SU-DHL-6 (cell line): ENCODE measurements around the gene ARHGEF26.

Experiments
- H2AFZ ChIP-seq: fragments of 200-600 bp; sonication (generic); 2 replicates; pipeline ENCODE4 v1.6.1; 2014; ENCODE audit warnings: low read depth, mild to moderate bottlenecking, moderate library complexity, mixed read lengths, antibody characterized with exemption, low read length; ENCODE audit not compliant: severe bottlenecking
- H3F3A ChIP-seq: fragments of 200-600 bp; shearing (Covaris generic); 2 replicates; pipeline ENCODE4 v1.6.0; 2016; ENCODE audit warnings: antibody characterized with exemption, mild to moderate bottlenecking; ENCODE audit not compliant: insufficient read depth
- H3K27ac ChIP-seq: fragments of 200-600 bp; sonication (generic); 2 replicates; pipeline ENCODE4 v1.5.1; 2016; ENCODE audit warnings: low read depth, mild to moderate bottlenecking, low read length, moderate library complexity, mixed read lengths
- H3K27me3 ChIP-seq: fragments of 200-600 bp; sonication (generic), shearing (Covaris generic); 2 replicates; pipeline ENCODE4 v1.6.0; 2014; ENCODE audit warnings: mild to moderate bottlenecking, low read length
- H3K36me3 ChIP-seq: fragments of 200-600 bp; sonication (generic); 2 replicates; pipeline ENCODE4 v1.6.1; 2014; ENCODE audit warnings: mild to moderate bottlenecking, low read length, mixed read lengths
- H3K4me2 ChIP-seq: fragments of 300-600, 200-600 bp; shearing (Covaris generic), sonication (generic); 2 replicates; pipeline ENCODE4 v1.6.0; 2014; ENCODE audit warnings: low read length, low read depth, mild to moderate bottlenecking; ENCODE audit not compliant: poor library complexity, severe bottlenecking
- H3K4me3 ChIP-seq: fragments of 200-600 bp; sonication (generic); 2 replicates; pipeline ENCODE4 v1.5.1; 2014; ENCODE audit warnings: antibody characterized with exemption, low read length, mild to moderate bottlenecking, mixed read lengths; ENCODE audit not compliant: insufficient read depth, poor library complexity, severe bottlenecking
- H3K79me2 ChIP-seq: fragments of 200-600 bp; sonication (generic); 2 replicates; pipeline ENCODE4 v1.6.1; 2014; ENCODE audit warnings: mild to moderate bottlenecking, low read length, moderate library complexity; ENCODE audit not compliant: insufficient read depth
- H3K9ac ChIP-seq: fragments of 200-600 bp; sonication (generic); 2 replicates; pipeline ENCODE4 v1.7.0; 2014; ENCODE audit warnings: mild to moderate bottlenecking, low read length
- H3K9me2 ChIP-seq: fragments of 200-600 bp; sonication (generic); replicated peaks from 2 replicates; pipeline ENCODE4 v1.6.1; 2014; ENCODE audit warnings: low read length; ENCODE audit not compliant: insufficient read depth
- H3K9me3 ChIP-seq: fragments of 200-600 bp; sonication (generic); 2 replicates; pipeline ENCODE4 v1.6.1; 2014; ENCODE audit warnings: low read length, mixed read lengths; ENCODE audit not compliant: insufficient read depth
- H4K20me1 ChIP-seq: fragments of 200-600 bp; sonication (generic); 2 replicates; pipeline ENCODE4 v1.6.1; 2014; ENCODE audit warnings: low read depth, mild to moderate bottlenecking, antibody characterized with exemption, low read length, moderate library complexity, mixed read lengths
- CTCF ChIP-seq: fragments of 200-600 bp; sonication (generic); IDR thresholded peaks from one replicate; pipeline ENCODE4 v1.5.1; 2017; ENCODE audit warnings: antibody characterized with exemption, mild to moderate bottlenecking, low read length, moderate library complexity; ENCODE audit not compliant: insufficient read depth, poor library complexity, severe bottlenecking
- EZH2phosphoT487 ChIP-seq: fragments of 200-600 bp; sonication (generic), shearing (Covaris generic); conservative IDR thresholded peaks from 2 replicates; pipeline ENCODE4 v1.6.1; 2018; ENCODE audit warnings: mild to moderate bottlenecking, antibody characterized with exemption, low read length, moderate library complexity, mixed read lengths

ARHGEF26 gene

DNA sequence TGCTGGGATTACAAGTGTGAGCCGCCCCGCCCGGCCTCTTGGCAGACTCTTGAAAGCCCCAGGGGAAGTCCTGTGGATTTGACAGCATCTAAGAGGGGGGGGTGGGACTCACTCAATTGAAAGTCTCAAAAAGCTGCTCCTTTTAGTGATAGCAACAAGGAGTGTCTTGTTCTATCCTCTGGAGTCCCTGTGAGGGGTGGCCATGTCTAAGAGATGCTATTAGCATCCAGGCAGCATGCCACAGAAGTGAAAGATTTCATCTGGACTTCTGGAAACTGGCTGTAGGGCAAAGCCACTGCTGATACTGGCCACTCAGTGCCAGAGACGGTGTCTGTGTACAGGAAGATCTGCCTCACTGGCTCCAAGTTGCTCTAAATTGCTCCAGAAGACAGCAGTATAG is 129.1 kb downstream of the ARHGEF26 start:
- no peak for TF ChIP-seq EZH2phosphoT487
- no peak for TF ChIP-seq CTCF
- no peak overlapping the region for H3K4me3 ChIP-seq

GRCh38 chr3:154251610-154252009 is 130.4 kb downstream of the ARHGEF26 start:
- Histone ChIP-seq H3K27me3 (no peaks in the 10 kb centered on the region), H4K20me1 (no peaks in the 10 kb centered on the region), H3K4me3 (no peak overlapping the region), H3K36me3 (peaks cover 5% of the 10 kb centered on the region; the same call in 1 of the 2 replicates), H3K4me2 (no peak overlapping the region), H3K9me3 (no peaks in the 10 kb centered on the region), H3K9me2 (no peaks in the 10 kb centered on the region), H2AFZ (no peak overlapping the region), H3F3A (peaks cover 5% of the 10 kb centered on the region; the same call in 1 of the 2 replicates), H3K9ac (no peak overlapping the region), H3K27ac (no peak overlapping the region), H3K79me2 (no peaks in the 10 kb centered on the region)
- TF ChIP-seq EZH2phosphoT487 (no peak), CTCF (no peak)

More for the DNA sequence above, 129.1 kb downstream of the ARHGEF26 start:
- H3K27me3 ChIP-seq = no peaks in the 10 kb centered on the region
- H3F3A ChIP-seq = peaks cover 5% of the 10 kb centered on the region; the same call in 1 of the 2 replicates
- H3K27ac ChIP-seq = no peak overlapping the region
- H2AFZ ChIP-seq = no peak overlapping the region
- no peak overlapping the region for H3K4me2 ChIP-seq
- no peak overlapping the region for H3K9ac ChIP-seq
- no peaks in the 10 kb centered on the region for H4K20me1 ChIP-seq
- H3K79me2 ChIP-seq = no peaks in the 10 kb centered on the region
- no peaks in the 10 kb centered on the region for H3K9me2 ChIP-seq
- no peaks in the 10 kb centered on the region; the same call in 1 of the 2 replicates for H3K36me3 ChIP-seq
- no peaks in the 10 kb centered on the region for H3K9me3 ChIP-seq

DNA sequence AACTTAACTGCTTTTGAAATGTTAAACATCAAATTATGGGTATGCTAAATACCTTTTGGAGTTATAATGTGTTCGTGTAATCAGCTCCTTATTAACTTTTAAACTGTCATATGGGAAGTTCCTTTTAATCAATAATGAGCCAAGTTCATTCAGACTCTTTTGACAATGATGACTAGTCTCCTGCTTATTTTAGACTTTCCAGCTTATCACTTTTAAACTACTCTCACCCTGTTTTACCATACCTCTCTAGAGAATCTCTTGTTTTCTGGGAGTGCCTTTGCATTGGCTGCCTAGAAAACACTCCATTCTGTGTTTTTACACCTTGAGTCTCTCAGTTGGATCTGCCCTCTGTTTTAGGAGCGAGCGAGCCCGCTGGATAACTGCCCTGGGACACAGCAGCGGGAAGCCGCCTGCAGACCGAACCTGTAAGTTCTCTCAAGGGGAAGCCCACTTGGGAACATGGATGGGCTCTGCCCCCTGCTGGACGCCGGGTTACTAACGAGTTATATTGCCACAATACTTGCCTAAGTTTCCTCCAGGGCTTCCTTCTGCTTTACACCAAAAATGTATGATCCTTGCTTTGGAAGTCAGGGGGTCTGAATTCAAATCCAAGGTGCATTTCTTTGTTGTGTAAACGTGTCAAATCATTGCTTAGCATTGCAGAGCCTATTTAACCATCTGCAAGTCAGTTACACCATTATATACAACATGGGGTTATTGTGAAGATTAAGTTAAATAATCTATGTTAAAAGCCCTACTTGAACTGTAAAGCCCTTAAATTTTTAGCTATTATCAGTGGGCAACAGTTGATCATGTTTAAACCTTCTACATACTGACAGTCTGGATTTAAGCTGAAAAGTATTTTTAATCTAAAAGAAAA is 131.8 kb downstream of the ARHGEF26 start:
- Histone ChIP-seq H3K4me2 (no peak overlapping the region), H3K4me3 (no peak overlapping the region), H3K9ac (no peak overlapping the region), H3K79me2 (no peaks in the 10 kb centered on the region), H3F3A (peaks cover 5% of the 10 kb centered on the region; the same call in 1 of the 2 replicates), H3K36me3 (peaks cover 11% of the 10 kb centered on the region; the same call in 1 of the 2 replicates), H3K9me3 (no peaks in the 10 kb centered on the region), H3K9me2 (no peaks in the 10 kb centered on the region), H4K20me1 (no peaks in the 10 kb centered on the region), H3K27me3 (no peaks in the 10 kb centered on the region), H2AFZ (no peak overlapping the region), H3K27ac (no peak overlapping the region)
- TF ChIP-seq EZH2phosphoT487 (no peak), CTCF (peak; percentile 79)
